ENCODE measurements around the gene SLC1A6.

DNA sequence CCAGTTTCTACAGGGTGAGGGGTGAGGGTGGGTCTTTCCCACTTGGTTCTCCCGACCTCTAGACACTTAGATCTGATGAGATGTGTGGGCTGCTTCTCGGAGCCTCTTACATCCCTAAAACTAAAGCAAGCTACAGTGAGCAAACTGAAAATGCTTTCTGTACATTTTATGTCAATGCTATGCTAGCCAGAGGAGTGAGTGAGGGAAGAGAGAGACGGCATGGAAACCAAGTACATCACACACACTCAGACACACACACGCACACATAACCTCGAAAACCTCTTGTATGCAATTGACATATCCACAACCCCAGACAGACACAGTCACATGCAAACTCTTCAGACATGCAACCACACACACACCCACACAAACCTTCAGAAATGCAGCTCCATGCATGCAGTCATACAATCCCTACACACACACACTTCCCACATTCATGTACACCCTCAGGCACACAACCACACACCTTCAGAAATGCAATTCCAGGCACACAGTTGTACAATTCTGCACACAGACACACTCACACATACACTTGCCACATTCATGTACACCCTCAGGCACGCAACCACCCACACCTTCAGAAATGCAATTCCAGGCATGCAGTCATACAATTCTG lies 1.4 kb downstream of the SLC1A6 start:
- TF ChIP-seq GATA2 (IDR thresholded peaks at IDR 0.05; ENCODE audit: low read depth, low read length), result no peak
- no peak for TF ChIP-seq GATA3 (IDR thresholded peaks at IDR 0.05; ENCODE audit: low read depth, low read length)

Measured in SH-SY5Y (cell line).